ENCODE results near the gene LTC4S.
A peak's percentile ranks its signal among the peaks of the same experiment; 100 is the strongest.

LTC4S gene

GRCh38 chr5:179822059-179822432, 28.3 kb downstream of the LTC4S start:
- TF ChIP-seq LEF1 (IDR thresholded peaks at IDR 0.05; ENCODE audit: borderline replicate concordance) = no peak
- no peak for TF ChIP-seq ARNT (IDR thresholded peaks at IDR 0.05)
- no peak for TF ChIP-seq ZNF384 (IDR thresholded peaks at IDR 0.05)
- TF ChIP-seq L3MBTL2 (conservative IDR thresholded peaks at IDR 0.05) = no peak
- no peak for TF ChIP-seq CTBP1 (IDR thresholded peaks at IDR 0.05; ENCODE audit: borderline replicate concordance)
- TF ChIP-seq NFRKB (IDR thresholded peaks at IDR 0.05) = no peak
- no peak for TF ChIP-seq HDGF (IDR thresholded peaks at IDR 0.05; ENCODE audit: borderline replicate concordance)
- no peak for TF ChIP-seq PKNOX1 (IDR thresholded peaks at IDR 0.05)
- no peak for TF ChIP-seq ELF4 (IDR thresholded peaks at IDR 0.05)
- no peak for TF ChIP-seq FOXA1 (IDR thresholded peaks at IDR 0.05)
- no peak for TF ChIP-seq FOXK2 (IDR thresholded peaks at IDR 0.05)
- TF ChIP-seq FOXM1 (IDR thresholded peaks at IDR 0.05; ENCODE audit: borderline replicate concordance) = no peak
- TF ChIP-seq BHLHE40 (IDR thresholded peaks at IDR 0.05; ENCODE audit: borderline replicate concordance) = no peak
- CTCF ChIA-PET = interaction anchor here (0.6 kb wide), 1 partner anchor 1336 kb away, joined by 3 read pairs; no protein-coding TSS in a partner anchor
- DNase-seq (ENCODE audit: extremely low spot score) = no peak
- POLR2A ChIA-PET = interaction anchor here (0.6 kb wide), 1 partner anchor 47 kb away, joined by 4 read pairs; no protein-coding TSS in a partner anchor

- TF ChIP-seq LEF1 (IDR thresholded peaks at IDR 0.05; ENCODE audit: borderline replicate concordance) = no peak
- TF ChIP-seq ARNT (IDR thresholded peaks at IDR 0.05) = no peak
- TF ChIP-seq FOXA1 (IDR thresholded peaks at IDR 0.05) = no peak
- no peak for TF ChIP-seq FOXM1 (IDR thresholded peaks at IDR 0.05; ENCODE audit: borderline replicate concordance)
- no peak for TF ChIP-seq BHLHE40 (IDR thresholded peaks at IDR 0.05; ENCODE audit: borderline replicate concordance)
- no peak for TF ChIP-seq SUZ12 (IDR thresholded peaks at IDR 0.05)
- TF ChIP-seq PKNOX1 (IDR thresholded peaks at IDR 0.05) = no peak
- TF ChIP-seq CTBP1 (IDR thresholded peaks at IDR 0.05; ENCODE audit: borderline replicate concordance) = no peak
- no peak for TF ChIP-seq HDGF (IDR thresholded peaks at IDR 0.05; ENCODE audit: borderline replicate concordance)
- TF ChIP-seq ZNF384 (IDR thresholded peaks at IDR 0.05) = no peak
- TF ChIP-seq SP1 (IDR thresholded peaks at IDR 0.05) = no peak
- CTCF ChIA-PET = interaction anchor here (0.6 kb wide), 1 partner anchor 1337 kb away, joined by 3 read pairs; no protein-coding TSS in a partner anchor
- POLR2A ChIA-PET = interaction anchor here (0.6 to 1.6 kb wide), 2 partner anchors 11 to 47 kb away, joined by 4 read pairs; no protein-coding TSS in a partner anchor
- no peak for DNase-seq (ENCODE audit: extremely low spot score)
These were observed 28.7 kb downstream of the LTC4S start for GRCh38 chr5:179822444-179822990.

GRCh38 chr5:179823937-179824744, 30.4 kb downstream of the LTC4S start:
- POLR2A ChIA-PET = interaction anchor here (1.6 kb wide), 1 partner anchor 13 kb away, joined by 4 read pairs; no protein-coding TSS in a partner anchor
- DNase-seq (ENCODE audit: extremely low spot score) = no peak
- CTCF ChIA-PET = no interaction called here
- TF ChIP-seq SP1 (IDR thresholded peaks at IDR 0.05) (no peak), ELF4 (IDR thresholded peaks at IDR 0.05) (no peak), FOXA1 (IDR thresholded peaks at IDR 0.05) (no peak), L3MBTL2 (conservative IDR thresholded peaks at IDR 0.05) (no peak), NFRKB (IDR thresholded peaks at IDR 0.05) (no peak), HDGF (IDR thresholded peaks at IDR 0.05; ENCODE audit: borderline replicate concordance) (no peak), LEF1 (IDR thresholded peaks at IDR 0.05; ENCODE audit: borderline replicate concordance) (no peak), SUZ12 (IDR thresholded peaks at IDR 0.05) (no peak), FOXM1 (IDR thresholded peaks at IDR 0.05; ENCODE audit: borderline replicate concordance) (no peak), TARDBP (IDR thresholded peaks at IDR 0.05) (no peak)

- CTCF ChIA-PET = no interaction called here
- DNase-seq (ENCODE audit: extremely low spot score) = no peak
- POLR2A ChIA-PET = no interaction called here
- no peak for TF ChIP-seq SP1 (IDR thresholded peaks at IDR 0.05)
- TF ChIP-seq PKNOX1 (IDR thresholded peaks at IDR 0.05) = no peak
- no peak for TF ChIP-seq CTBP1 (IDR thresholded peaks at IDR 0.05; ENCODE audit: borderline replicate concordance)
- no peak for TF ChIP-seq LEF1 (IDR thresholded peaks at IDR 0.05; ENCODE audit: borderline replicate concordance)
- no peak for TF ChIP-seq TARDBP (IDR thresholded peaks at IDR 0.05)
These were observed 30.9 kb downstream of the LTC4S start for GRCh38 chr5:179824745-179825112.

GRCh38 chr5:179825655-179826182, 31.9 kb downstream of the LTC4S start:
- POLR2A ChIA-PET = interaction anchor here (0.9 kb wide), 1 partner anchor 31 kb away, joined by 3 read pairs; no protein-coding TSS in a partner anchor
- CTCF ChIA-PET = no interaction called here

GRCh38 chr5:179827680-179828079, 33.9 kb downstream of the LTC4S start:
- ChIA-PET CTCF (no interaction called here), POLR2A (interaction anchor here (1.0 to 1.2 kb wide), 3 partner anchors 16 to 79 kb away, joined by 3 read pairs; no protein-coding TSS in a partner anchor)
- no peak for DNase-seq (ENCODE audit: extremely low spot score)
- TF ChIP-seq SP1 (IDR thresholded peaks at IDR 0.05) (no peak), NFRKB (IDR thresholded peaks at IDR 0.05) (no peak), TARDBP (IDR thresholded peaks at IDR 0.05) (no peak)

More at GRCh38 chr5:179825655-179826182, 31.9 kb downstream of the LTC4S start:
- no peak for DNase-seq (ENCODE audit: extremely low spot score)
- 0 out of 2 replicates have a peak, but pooled peaks have one; percentile 40 for TF ChIP-seq ZNF384 (IDR thresholded peaks at IDR 0.05)
- no peak for TF ChIP-seq SP1 (IDR thresholded peaks at IDR 0.05)

Measured in HEK293T (cell line).